Measurements from ENCODE around the gene CTBP2.

DNA sequence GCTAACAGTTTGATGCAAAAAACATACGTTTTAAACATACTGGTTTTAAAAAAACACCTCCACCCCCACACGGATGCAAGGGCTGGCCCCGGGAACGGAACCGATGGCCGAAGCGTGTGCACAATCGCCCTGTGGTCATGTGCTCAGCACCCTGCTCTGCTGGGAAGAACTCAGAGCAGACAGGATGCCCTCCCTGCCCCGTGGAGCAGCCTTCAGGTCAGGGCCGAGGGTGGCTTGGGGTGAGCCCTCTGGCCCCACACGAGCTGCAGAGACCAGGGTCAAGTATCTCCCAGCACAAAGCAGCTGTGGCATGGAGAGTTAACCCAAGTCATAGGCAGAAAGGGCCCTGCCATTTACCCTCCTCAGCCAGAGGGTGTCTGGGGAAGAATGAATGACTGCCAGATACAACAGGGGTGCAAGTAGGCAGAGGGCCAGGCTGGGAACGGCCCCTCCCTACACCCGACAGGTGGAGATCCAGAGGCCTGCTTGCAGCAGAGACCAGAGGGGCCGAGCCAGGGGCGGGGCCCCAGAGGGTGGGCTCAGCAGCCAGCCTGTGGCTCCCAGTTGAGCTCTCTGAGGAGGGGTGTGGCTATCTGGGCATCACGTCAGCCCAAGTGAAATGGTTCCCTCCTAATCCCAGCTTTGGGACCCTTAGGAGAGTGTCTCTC lies 161.6 kb downstream of the CTBP2 start:
- TF ChIP-seq, protein P1, sequence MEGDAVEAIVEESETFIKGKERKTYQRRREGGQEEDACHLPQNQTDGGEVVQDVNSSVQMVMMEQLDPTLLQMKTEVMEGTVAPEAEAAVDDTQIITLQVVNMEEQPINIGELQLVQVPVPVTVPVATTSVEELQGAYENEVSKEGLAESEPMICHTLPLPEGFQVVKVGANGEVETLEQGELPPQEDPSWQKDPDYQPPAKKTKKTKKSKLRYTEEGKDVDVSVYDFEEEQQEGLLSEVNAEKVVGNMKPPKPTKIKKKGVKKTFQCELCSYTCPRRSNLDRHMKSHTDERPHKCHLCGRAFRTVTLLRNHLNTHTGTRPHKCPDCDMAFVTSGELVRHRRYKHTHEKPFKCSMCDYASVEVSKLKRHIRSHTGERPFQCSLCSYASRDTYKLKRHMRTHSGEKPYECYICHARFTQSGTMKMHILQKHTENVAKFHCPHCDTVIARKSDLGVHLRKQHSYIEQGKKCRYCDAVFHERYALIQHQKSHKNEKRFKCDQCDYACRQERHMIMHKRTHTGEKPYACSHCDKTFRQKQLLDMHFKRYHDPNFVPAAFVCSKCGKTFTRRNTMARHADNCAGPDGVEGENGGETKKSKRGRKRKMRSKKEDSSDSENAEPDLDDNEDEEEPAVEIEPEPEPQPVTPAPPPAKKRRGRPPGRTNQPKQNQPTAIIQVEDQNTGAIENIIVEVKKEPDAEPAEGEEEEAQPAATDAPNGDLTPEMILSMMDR (IDR thresholded peaks at IDR 0.05): no peak
- TF ChIP-seq POLR2A (IDR thresholded peaks at IDR 0.05): no peak
